Fibroblast of skin of scalp (primary cell): ENCODE data around the gene ST6GALNAC4.

Experiments used
- DNase-seq: peaks from one replicate; pipeline ENCODE4 v3.0.0-alpha.2; 2013

ST6GALNAC4 gene

GRCh38 chr9:127869310-127870152 is 47.3 kb downstream of the ST6GALNAC4 start:
- peak; percentile 80 for DNase-seq

GRCh38 chr9:127868278-127868902 is 48.5 kb downstream of the ST6GALNAC4 start:
- DNase-seq: no peak

GRCh38 chr9:127867356-127868277 is 49.2 kb downstream of the ST6GALNAC4 start:
- no peak for DNase-seq

GRCh38 chr9:127866535-127866934 is 50.3 kb downstream of the ST6GALNAC4 start:
- no peak for DNase-seq

DNA sequence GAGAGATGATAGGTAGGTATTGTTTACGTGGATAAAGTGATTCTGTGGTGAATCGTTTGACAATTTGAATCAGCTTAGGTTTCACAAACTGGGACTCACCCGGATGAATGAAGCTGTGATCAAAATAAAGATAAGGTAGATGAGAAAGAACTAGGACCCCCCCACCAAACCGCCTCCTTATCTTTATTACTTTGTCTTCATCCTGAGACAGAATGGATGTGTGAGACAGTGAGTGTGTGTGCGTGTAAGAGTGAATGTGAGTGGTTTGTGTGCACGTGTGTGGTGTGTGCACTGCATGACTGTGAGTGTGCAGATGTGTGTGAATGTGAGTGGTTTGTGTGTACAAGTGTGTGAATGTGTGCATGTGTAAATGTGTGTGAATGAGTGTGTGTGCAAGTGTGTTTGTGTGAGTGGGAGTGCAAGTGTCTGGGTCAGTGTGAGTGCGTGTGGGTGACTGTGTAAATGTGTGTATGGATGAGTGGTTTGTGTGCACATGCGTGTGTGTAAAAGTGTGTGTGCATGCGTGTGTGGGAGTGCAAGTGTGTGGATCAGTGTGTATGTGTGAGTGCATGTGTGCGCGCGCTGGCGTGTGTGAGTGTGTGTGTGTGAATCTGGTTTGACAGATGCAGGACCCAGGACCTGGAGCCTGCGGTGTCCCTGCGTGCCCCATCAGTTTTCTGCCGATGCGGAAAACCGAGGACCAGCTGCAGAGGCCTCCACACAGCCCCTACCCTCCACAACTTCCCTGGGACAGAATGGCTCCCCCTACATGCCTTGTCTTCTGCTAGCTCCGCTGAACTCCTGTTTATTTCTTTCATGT is 51.0 kb downstream of the ST6GALNAC4 start:
- no peak for DNase-seq

GRCh38 chr9:127863191-127863621 is 53.6 kb downstream of the ST6GALNAC4 start:
- DNase-seq: no peak

DNA sequence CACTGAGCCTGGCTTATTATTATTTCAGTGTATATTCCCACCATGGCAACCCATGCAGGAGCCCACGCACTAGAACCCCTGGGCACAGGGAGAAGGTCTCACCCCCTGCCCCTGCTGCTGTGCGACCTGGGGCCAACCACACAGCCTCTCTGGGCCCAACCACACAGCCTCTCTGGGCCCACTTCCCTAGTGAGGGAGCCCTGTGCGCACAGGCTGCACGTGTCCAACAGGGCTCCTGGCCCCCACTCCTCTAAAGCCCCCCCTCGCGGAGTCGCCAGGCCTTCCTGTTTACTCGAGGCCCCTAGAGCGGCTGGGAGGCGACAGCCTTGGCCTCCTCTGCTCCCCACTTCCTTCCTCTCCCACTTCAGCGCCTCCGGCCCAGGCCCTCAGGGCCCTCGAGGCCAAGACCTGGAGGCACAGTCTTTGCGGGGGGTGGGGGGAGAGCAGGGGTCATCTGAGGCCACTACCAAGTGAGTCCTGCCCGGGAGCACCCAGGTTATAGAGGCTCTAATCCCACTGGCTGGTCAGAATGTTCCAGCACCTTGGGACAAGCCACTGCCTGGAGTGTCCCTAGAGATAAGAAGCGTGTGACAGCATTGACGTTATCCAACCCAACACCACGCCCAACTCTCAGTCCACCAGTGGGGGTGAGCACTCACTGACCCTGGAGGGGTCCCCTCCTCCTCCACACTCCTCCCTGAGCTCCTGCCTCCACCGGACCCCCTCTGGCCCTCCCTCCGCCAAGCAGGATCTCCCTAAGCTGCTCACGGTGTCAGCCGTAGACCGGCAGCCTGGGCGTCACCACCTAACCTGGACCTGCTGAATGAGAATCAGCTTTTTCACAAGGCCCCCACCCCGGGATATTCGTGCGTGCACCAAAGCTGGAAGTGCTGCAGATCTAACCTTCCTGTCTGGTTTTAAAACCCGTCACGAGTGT is 54.5 kb downstream of the ST6GALNAC4 start:
- no peak for DNase-seq

GRCh38 chr9:127860779-127861178 is 56.1 kb downstream of the ST6GALNAC4 start:
- no peak for DNase-seq

GRCh38 chr9:127860260-127860659 is 56.6 kb downstream of the ST6GALNAC4 start:
- DNase-seq: no peak

DNA sequence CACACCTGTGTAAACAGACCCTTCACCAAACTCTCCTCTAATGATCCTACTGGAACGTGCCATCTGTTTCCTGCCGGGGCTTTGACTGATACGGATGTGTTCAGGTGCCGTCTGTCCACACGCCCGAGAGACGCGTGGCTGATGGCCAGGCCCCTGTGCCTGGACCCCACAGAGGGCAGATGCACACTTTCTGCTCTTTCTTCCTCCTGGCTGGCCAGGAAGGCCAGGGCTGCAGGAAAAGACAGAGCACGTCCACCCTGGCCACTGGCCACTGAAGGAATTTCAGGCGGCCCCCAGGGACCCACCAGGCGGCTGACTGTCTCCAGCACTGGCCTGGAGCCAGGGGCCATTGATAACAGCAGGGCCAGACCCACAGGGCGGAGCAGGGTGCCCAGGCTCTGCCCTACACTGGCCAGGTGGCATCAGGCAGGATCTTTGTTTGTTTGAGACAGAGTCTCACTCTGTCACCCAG is 58.8 kb downstream of the ST6GALNAC4 start:
- peak; percentile 51 for DNase-seq
